ENCODE results near the gene PPP1R12B. TPM values are rescaled to one million over a fixed set of nuclear protein-coding genes. Genes with fewer than 3 reads are reported as not detected.

Gene PPP1R12B
- total and polyA plus RNA-seq, 2 donors: 7.5 to 8.2 TPM

GRCh38 chr1:202588503-202589189, 240.1 kb downstream of the PPP1R12B start:
- 96% methylated on average over 4 of the region's 4 CpGs for WGBS
- Histone ChIP-seq H3K36me3 (ENCODE audit: control insufficient read depth in 2 of 2, insufficient read depth in 2 of 2, low read length in 1 of 2) (no peaks in the 10 kb centered on the region), H3K4me1 (ENCODE audit: control insufficient read depth in 2 of 2, insufficient read depth in 2 of 2, low read length in 2 of 2) (no peaks in the 10 kb centered on the region), H3K4me3 (ENCODE audit: low read length in 2 of 2) (no peak overlapping the region), H3K27ac (ENCODE audit: low read depth in 1 of 2, low read length in 1 of 2) (peak overlapping the region in 1 of 2 donors; percentile 21), H3K27me3 (ENCODE audit: control insufficient read depth in 2 of 2, insufficient read depth in 1 of 2, low read length in 1 of 2) (no peaks in the 10 kb centered on the region), H3K9me3 (ENCODE audit: control insufficient read depth in 2 of 2, insufficient read depth in 1 of 2, low read length in 1 of 2) (peaks cover 0 to 6% of the 10 kb centered on the region in 2 donors)
- DNase-seq (ENCODE audit: low read depth in 6 of 9, low spot score in 9 of 9): no peak

GRCh38 chr1:202589190-202589930, 240.9 kb downstream of the PPP1R12B start:
- peak overlapping the region in 1 of 2 donors; percentile 21 for H3K27ac ChIP-seq (ENCODE audit: low read depth in 1 of 2, low read length in 1 of 2)
- peaks cover 0 to 6% of the 10 kb centered on the region in 2 donors for H3K9me3 ChIP-seq (ENCODE audit: control insufficient read depth in 2 of 2, insufficient read depth in 1 of 2, low read length in 1 of 2)
- H3K36me3 ChIP-seq (ENCODE audit: control insufficient read depth in 2 of 2, insufficient read depth in 2 of 2, low read length in 1 of 2): no peaks in the 10 kb centered on the region
- 95% methylated on average over 8 of the region's 8 CpGs for WGBS
- no peak for DNase-seq (ENCODE audit: low read depth in 6 of 9, low spot score in 9 of 9)
- no peak overlapping the region for H3K4me3 ChIP-seq (ENCODE audit: low read length in 2 of 2)
- H3K27me3 ChIP-seq (ENCODE audit: control insufficient read depth in 2 of 2, insufficient read depth in 1 of 2, low read length in 1 of 2): no peaks in the 10 kb centered on the region
- no peaks in the 10 kb centered on the region for H3K4me1 ChIP-seq (ENCODE audit: control insufficient read depth in 2 of 2, insufficient read depth in 2 of 2, low read length in 2 of 2)

- Histone ChIP-seq H3K4me1 (ENCODE audit: control insufficient read depth in 2 of 2, insufficient read depth in 2 of 2, low read length in 2 of 2) (no peaks in the 10 kb centered on the region), H3K27ac (ENCODE audit: low read depth in 1 of 2, low read length in 1 of 2) (no peak overlapping the region)
- WGBS: 98% methylated on average over 4 of the region's 4 CpGs
Measured at GRCh38 chr1:202590126-202590525, 241.6 kb downstream of the PPP1R12B start.

GRCh38 chr1:202590975-202591411, 242.5 kb downstream of the PPP1R12B start:
- DNase-seq (ENCODE audit: low read depth in 6 of 9, low spot score in 9 of 9): no peak
- H3K36me3 ChIP-seq (ENCODE audit: control insufficient read depth in 2 of 2, insufficient read depth in 2 of 2, low read length in 1 of 2): no peaks in the 10 kb centered on the region
- WGBS: 94% methylated on average over 5 of the region's 5 CpGs
- H3K27me3 ChIP-seq (ENCODE audit: control insufficient read depth in 2 of 2, insufficient read depth in 1 of 2, low read length in 1 of 2): no peaks in the 10 kb centered on the region
- H3K27ac ChIP-seq (ENCODE audit: low read depth in 1 of 2, low read length in 1 of 2): no peak overlapping the region
- H3K4me3 ChIP-seq (ENCODE audit: low read length in 2 of 2): no peak overlapping the region
- no peaks in the 10 kb centered on the region for H3K4me1 ChIP-seq (ENCODE audit: control insufficient read depth in 2 of 2, insufficient read depth in 2 of 2, low read length in 2 of 2)
- H3K9me3 ChIP-seq (ENCODE audit: control insufficient read depth in 2 of 2, insufficient read depth in 1 of 2, low read length in 1 of 2): peaks cover 0 to 6% of the 10 kb centered on the region in 2 donors

More at GRCh38 chr1:202590126-202590525, 241.6 kb downstream of the PPP1R12B start:
- no peak for DNase-seq (ENCODE audit: low read depth in 6 of 9, low spot score in 9 of 9)
- Histone ChIP-seq H3K27me3 (ENCODE audit: control insufficient read depth in 2 of 2, insufficient read depth in 1 of 2, low read length in 1 of 2) (no peaks in the 10 kb centered on the region), H3K9me3 (ENCODE audit: control insufficient read depth in 2 of 2, insufficient read depth in 1 of 2, low read length in 1 of 2) (peaks cover 0 to 6% of the 10 kb centered on the region in 2 donors), H3K36me3 (ENCODE audit: control insufficient read depth in 2 of 2, insufficient read depth in 2 of 2, low read length in 1 of 2) (no peaks in the 10 kb centered on the region), H3K4me3 (ENCODE audit: low read length in 2 of 2) (no peak overlapping the region)

- Histone ChIP-seq H3K4me3 (ENCODE audit: low read length in 2 of 2) (no peak overlapping the region), H3K27me3 (ENCODE audit: control insufficient read depth in 2 of 2, insufficient read depth in 1 of 2, low read length in 1 of 2) (no peaks in the 10 kb centered on the region), H3K4me1 (ENCODE audit: control insufficient read depth in 2 of 2, insufficient read depth in 2 of 2, low read length in 2 of 2) (no peaks in the 10 kb centered on the region), H3K36me3 (ENCODE audit: control insufficient read depth in 2 of 2, insufficient read depth in 2 of 2, low read length in 1 of 2) (no peaks in the 10 kb centered on the region), H3K27ac (ENCODE audit: low read depth in 1 of 2, low read length in 1 of 2) (no peak overlapping the region), H3K9me3 (ENCODE audit: control insufficient read depth in 2 of 2, insufficient read depth in 1 of 2, low read length in 1 of 2) (peaks cover 0 to 6% of the 10 kb centered on the region in 2 donors)
- 98% methylated on average over 7 of the region's 7 CpGs for WGBS
- no peak for DNase-seq (ENCODE audit: low read depth in 6 of 9, low spot score in 9 of 9)
Measured at GRCh38 chr1:202591515-202591914, 243.0 kb downstream of the PPP1R12B start.

- Histone ChIP-seq H3K4me1 (ENCODE audit: control insufficient read depth in 2 of 2, insufficient read depth in 2 of 2, low read length in 2 of 2) (no peaks in the 10 kb centered on the region), H3K9me3 (ENCODE audit: control insufficient read depth in 2 of 2, insufficient read depth in 1 of 2, low read length in 1 of 2) (peaks cover 0 to 6% of the 10 kb centered on the region in 2 donors), H3K4me3 (ENCODE audit: low read length in 2 of 2) (no peak overlapping the region), H3K27ac (ENCODE audit: low read depth in 1 of 2, low read length in 1 of 2) (no peak overlapping the region), H3K36me3 (ENCODE audit: control insufficient read depth in 2 of 2, insufficient read depth in 2 of 2, low read length in 1 of 2) (no peaks in the 10 kb centered on the region), H3K27me3 (ENCODE audit: control insufficient read depth in 2 of 2, insufficient read depth in 1 of 2, low read length in 1 of 2) (no peaks in the 10 kb centered on the region)
- DNase-seq (ENCODE audit: low read depth in 6 of 9, low spot score in 9 of 9): no peak
- 95% methylated on average over 7 of the region's 7 CpGs for WGBS
Measured at GRCh38 chr1:202592146-202592545, 243.6 kb downstream of the PPP1R12B start.

GRCh38 chr1:202593845-202594244, 245.3 kb downstream of the PPP1R12B start:
- Histone ChIP-seq H3K4me3 (ENCODE audit: low read length in 2 of 2) (no peak overlapping the region), H3K9me3 (ENCODE audit: control insufficient read depth in 2 of 2, insufficient read depth in 1 of 2, low read length in 1 of 2) (peaks cover 0 to 6% of the 10 kb centered on the region in 2 donors), H3K4me1 (ENCODE audit: control insufficient read depth in 2 of 2, insufficient read depth in 2 of 2, low read length in 2 of 2) (no peaks in the 10 kb centered on the region), H3K27ac (ENCODE audit: low read depth in 1 of 2, low read length in 1 of 2) (no peak overlapping the region), H3K36me3 (ENCODE audit: control insufficient read depth in 2 of 2, insufficient read depth in 2 of 2, low read length in 1 of 2) (no peaks in the 10 kb centered on the region), H3K27me3 (ENCODE audit: control insufficient read depth in 2 of 2, insufficient read depth in 1 of 2, low read length in 1 of 2) (no peaks in the 10 kb centered on the region)
- no peak for DNase-seq (ENCODE audit: low read depth in 6 of 9, low spot score in 9 of 9)
- WGBS: 87% methylated on average over 4 of the region's 4 CpGs

- 90% methylated on average over 13 of the region's 13 CpGs for WGBS
Measured at GRCh38 chr1:202596638-202597037, 248.1 kb downstream of the PPP1R12B start.

GRCh38 chr1:202597090-202597761, 248.7 kb downstream of the PPP1R12B start:
- WGBS: 95% methylated on average over 3 of the region's 3 CpGs

More at GRCh38 chr1:202596638-202597037, 248.1 kb downstream of the PPP1R12B start:
- no peaks in the 10 kb centered on the region for H3K36me3 ChIP-seq (ENCODE audit: control insufficient read depth in 2 of 2, insufficient read depth in 2 of 2, low read length in 1 of 2)
- H3K9me3 ChIP-seq (ENCODE audit: control insufficient read depth in 2 of 2, insufficient read depth in 1 of 2, low read length in 1 of 2): no peaks in the 10 kb centered on the region
- no peak for DNase-seq (ENCODE audit: low read depth in 6 of 9, low spot score in 9 of 9)
- H3K4me1 ChIP-seq (ENCODE audit: control insufficient read depth in 2 of 2, insufficient read depth in 2 of 2, low read length in 2 of 2): no peaks in the 10 kb centered on the region
- H3K27ac ChIP-seq (ENCODE audit: low read depth in 1 of 2, low read length in 1 of 2): no peak overlapping the region
- no peak overlapping the region for H3K4me3 ChIP-seq (ENCODE audit: low read length in 2 of 2)
- peaks cover 0 to 5% of the 10 kb centered on the region in 2 donors for H3K27me3 ChIP-seq (ENCODE audit: control insufficient read depth in 2 of 2, insufficient read depth in 1 of 2, low read length in 1 of 2)

More at GRCh38 chr1:202597090-202597761, 248.7 kb downstream of the PPP1R12B start:
- Histone ChIP-seq H3K27me3 (ENCODE audit: control insufficient read depth in 2 of 2, insufficient read depth in 1 of 2, low read length in 1 of 2) (peaks cover 0 to 5% of the 10 kb centered on the region in 2 donors), H3K4me1 (ENCODE audit: control insufficient read depth in 2 of 2, insufficient read depth in 2 of 2, low read length in 2 of 2) (no peaks in the 10 kb centered on the region), H3K9me3 (ENCODE audit: control insufficient read depth in 2 of 2, insufficient read depth in 1 of 2, low read length in 1 of 2) (no peaks in the 10 kb centered on the region), H3K27ac (ENCODE audit: low read depth in 1 of 2, low read length in 1 of 2) (no peak overlapping the region), H3K36me3 (ENCODE audit: control insufficient read depth in 2 of 2, insufficient read depth in 2 of 2, low read length in 1 of 2) (no peaks in the 10 kb centered on the region), H3K4me3 (ENCODE audit: low read length in 2 of 2) (no peak overlapping the region)
- DNase-seq (ENCODE audit: low read depth in 6 of 9, low spot score in 9 of 9): no peak

Data from thymus (tissue), 11 donors.